ENCODE results near the gene RTKN2.
"Not testable (repeated sequence)": the region's sequence is repeated elsewhere in the genome, so short reads cannot be mapped to it uniquely, and the experiment has no call there.

The RTKN2 gene

GRCh38 chr10:62258926-62259325, 9.7 kb downstream of the RTKN2 start:
- no peak for DNase-seq

- no peak for DNase-seq
Observed at GRCh38 chr10:62253704-62254103, 14.9 kb downstream of the RTKN2 start.

- DNase-seq = no peak
Observed at GRCh38 chr10:62252051-62252450, 16.6 kb downstream of the RTKN2 start.

GRCh38 chr10:62250594-62251198, 17.9 kb downstream of the RTKN2 start:
- DNase-seq = no peak

GRCh38 chr10:62249957-62250356, 18.7 kb downstream of the RTKN2 start:
- no peak for DNase-seq

- DNase-seq = no peak
Observed at GRCh38 chr10:62248465-62248864, 20.2 kb downstream of the RTKN2 start.

GRCh38 chr10:62244785-62245467, 23.7 kb downstream of the RTKN2 start:
- peak; percentile 89 for DNase-seq

GRCh38 chr10:62244088-62244487, 24.6 kb downstream of the RTKN2 start:
- no peak for DNase-seq

GRCh38 chr10:62243647-62243997, 25.0 kb downstream of the RTKN2 start:
- no peak for DNase-seq

GRCh38 chr10:62242965-62243646, 25.5 kb downstream of the RTKN2 start:
- DNase-seq = not testable (repeated sequence)

- DNase-seq = not testable (repeated sequence)
Observed at GRCh38 chr10:62241521-62241920, 27.1 kb downstream of the RTKN2 start.

GRCh38 chr10:62239994-62240393, 28.6 kb downstream of the RTKN2 start:
- no peak for DNase-seq

GRCh38 chr10:62238880-62239279, 29.8 kb downstream of the RTKN2 start:
- DNase-seq = no peak

GRCh38 chr10:62237966-62238365, 30.7 kb downstream of the RTKN2 start:
- no peak for DNase-seq

- DNase-seq = no peak
Observed at GRCh38 chr10:62237506-62237905, 31.1 kb downstream of the RTKN2 start.

- DNase-seq = no peak
Observed at GRCh38 chr10:62234077-62234605, 34.5 kb downstream of the RTKN2 start.

- DNase-seq = no peak
Observed at GRCh38 chr10:62233356-62234076, 35.1 kb downstream of the RTKN2 start.

- DNase-seq = no peak
Observed at GRCh38 chr10:62231805-62232204, 36.8 kb downstream of the RTKN2 start.

GRCh38 chr10:62231371-62231770, 37.3 kb downstream of the RTKN2 start:
- DNase-seq = no peak

GRCh38 chr10:62230344-62231121, 38.1 kb downstream of the RTKN2 start:
- DNase-seq = no peak

GRCh38 chr10:62225362-62225761, 43.3 kb downstream of the RTKN2 start:
- DNase-seq = no peak

GRCh38 chr10:62224606-62225005, 44.0 kb downstream of the RTKN2 start:
- DNase-seq = no peak

GRCh38 chr10:62217683-62218082, 51.0 kb downstream of the RTKN2 start:
- no peak for DNase-seq

Measured in midbrain (tissue), 1 donor.